OCI-LY1 (cell line): ENCODE measurements around the gene BTN3A1.
"Not testable (repeated sequence)": the region's sequence is repeated elsewhere in the genome, so short reads cannot be mapped to it uniquely, and the experiment has no call there.

Source experiments
- H2AFZ ChIP-seq: fragments of 200-600 bp; sonication (generic), shearing (Covaris generic); 2 replicates; pipeline ENCODE4 v1.6.0; 2014; ENCODE audit warnings: antibody characterized with exemption, mild to moderate bottlenecking, low read length
- H3F3A ChIP-seq: fragments of 200-600 bp; sonication (generic), shearing (Covaris generic); 2 replicates; pipeline ENCODE4 v1.6.0; 2014; ENCODE audit warnings: mild to moderate bottlenecking, antibody characterized with exemption, low read length, moderate library complexity; ENCODE audit not compliant: insufficient read depth
- H3K27ac ChIP-seq: fragments of 200-600 bp; sonication (generic); 2 replicates; pipeline ENCODE4 v1.5.1; 2014; ENCODE audit warnings: low read length, mixed run types, mild to moderate bottlenecking, low read depth; ENCODE audit not compliant: poor library complexity, severe bottlenecking
- H3K27me3 ChIP-seq: fragments of 200-600 bp; sonication (generic); 2 replicates; pipeline ENCODE4 v1.6.0; 2014; ENCODE audit warnings: antibody characterized with exemption, mild to moderate bottlenecking, low read length, moderate library complexity; ENCODE audit not compliant: insufficient read depth
- H3K36me3 ChIP-seq: fragments of 200-600 bp; sonication (generic); 2 replicates; pipeline ENCODE4 v1.6.1; 2014; ENCODE audit warnings: mild to moderate bottlenecking, antibody characterized with exemption, low read length, moderate library complexity, mixed read lengths; ENCODE audit not compliant: insufficient read depth
- H3K4me1 ChIP-seq: fragments of 200-600 bp; sonication (generic); 2 replicates; pipeline ENCODE4 v1.5.1; 2014; ENCODE audit warnings: mild to moderate bottlenecking, low read length, moderate library complexity; ENCODE audit not compliant: insufficient read depth, severe bottlenecking
- H3K4me2 ChIP-seq: fragments of 200-600 bp; sonication (generic), shearing (Covaris generic); 2 replicates; pipeline ENCODE4 v1.6.1; 2014; ENCODE audit warnings: low read length
- H3K4me3 ChIP-seq: fragments of 200-600 bp; sonication (generic); 2 replicates; pipeline ENCODE4 v1.5.1; 2014; ENCODE audit warnings: low read length, low read depth, mild to moderate bottlenecking, mixed read lengths; ENCODE audit not compliant: poor library complexity, severe bottlenecking
- H3K79me2 ChIP-seq: fragments of 200-600 bp; shearing (Covaris generic); 2 replicates; pipeline ENCODE4 v1.6.1; 2016; ENCODE audit warnings: mixed run types, low read length, mixed read lengths; ENCODE audit not compliant: insufficient read depth
- H3K9ac ChIP-seq: fragments of 200-600 bp; sonication (generic), shearing (Covaris generic); 2 replicates; pipeline ENCODE4 v1.6.1; 2014; ENCODE audit warnings: mild to moderate bottlenecking, low read length, mixed read lengths
- H3K9me2 ChIP-seq: fragments of 200-600 bp; sonication (generic), shearing (Covaris generic); 2 replicates; pipeline ENCODE4 v1.6.1; 2014; ENCODE audit warnings: low read depth, mild to moderate bottlenecking, low read length, mixed read lengths
- H3K9me3 ChIP-seq: fragments of 200-600 bp; shearing (Covaris generic); 2 replicates; pipeline ENCODE4 v1.6.1; 2014; ENCODE audit warnings: low read length, mixed read lengths
- H4K20me1 ChIP-seq: fragments of 200-600 bp; sonication (generic), shearing (Covaris generic); 2 replicates; pipeline ENCODE4 v1.6.0; 2016; ENCODE audit warnings: mild to moderate bottlenecking, low read length; ENCODE audit not compliant: insufficient read depth
- CTCF ChIP-seq: fragments of 200-600 bp; sonication (generic), shearing (Covaris generic); IDR thresholded peaks from 2 replicates; pipeline ENCODE4 v1.5.1; 2017; ENCODE audit warnings: mild to moderate bottlenecking, antibody characterized with exemption, low read length, moderate library complexity, mixed read lengths
- EZH2 ChIP-seq: fragments of 200-600 bp; sonication (generic), shearing (Covaris generic); IDR thresholded peaks from 2 replicates; pipeline ENCODE4 v1.8.0; 2017; ENCODE audit warnings: borderline replicate concordance, mixed run types, mild to moderate bottlenecking, antibody characterized with exemption, low read length, moderate library complexity, mixed read lengths

BTN3A1 gene

DNA sequence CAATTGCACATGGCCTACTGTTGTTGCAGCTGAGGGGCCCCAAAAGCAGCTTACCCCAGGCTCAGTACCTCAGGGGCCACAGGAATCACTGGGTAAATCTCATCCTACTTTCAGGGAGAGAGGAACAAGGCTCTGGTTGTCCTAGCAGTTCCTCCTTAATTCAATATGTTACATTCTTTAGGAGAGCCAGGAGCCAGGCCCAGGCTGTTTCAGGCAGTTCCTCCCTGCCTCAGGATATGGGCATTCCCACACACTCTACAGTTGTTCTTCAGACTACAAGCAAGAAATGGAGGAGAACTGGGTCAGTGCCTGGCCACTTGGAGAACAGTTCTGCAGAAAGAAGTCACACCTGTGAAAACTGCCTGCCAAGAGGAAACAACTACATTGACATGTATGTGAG lies 46.7 kb upstream of the BTN3A1 start:
- H3K9me2 ChIP-seq, result no peaks in the 10 kb centered on the region
- TF ChIP-seq EZH2 (no peak), CTCF (no peak)
- no peaks in the 10 kb centered on the region for H3K9me3 ChIP-seq
- no peak overlapping the region for H2AFZ ChIP-seq
- no peak overlapping the region for H3K27ac ChIP-seq
- H3K4me2 ChIP-seq, result no peak overlapping the region
- H4K20me1 ChIP-seq, result no peaks in the 10 kb centered on the region
- H3K4me3 ChIP-seq, result no peak overlapping the region
- no peaks in the 10 kb centered on the region for H3F3A ChIP-seq
- H3K9ac ChIP-seq, result no peak overlapping the region
- H3K79me2 ChIP-seq, result no peaks in the 10 kb centered on the region
- no peaks in the 10 kb centered on the region for H3K36me3 ChIP-seq
- H3K27me3 ChIP-seq, result no peaks in the 10 kb centered on the region; the same call in 1 of the 2 replicates
- no peaks in the 10 kb centered on the region for H3K4me1 ChIP-seq

DNA sequence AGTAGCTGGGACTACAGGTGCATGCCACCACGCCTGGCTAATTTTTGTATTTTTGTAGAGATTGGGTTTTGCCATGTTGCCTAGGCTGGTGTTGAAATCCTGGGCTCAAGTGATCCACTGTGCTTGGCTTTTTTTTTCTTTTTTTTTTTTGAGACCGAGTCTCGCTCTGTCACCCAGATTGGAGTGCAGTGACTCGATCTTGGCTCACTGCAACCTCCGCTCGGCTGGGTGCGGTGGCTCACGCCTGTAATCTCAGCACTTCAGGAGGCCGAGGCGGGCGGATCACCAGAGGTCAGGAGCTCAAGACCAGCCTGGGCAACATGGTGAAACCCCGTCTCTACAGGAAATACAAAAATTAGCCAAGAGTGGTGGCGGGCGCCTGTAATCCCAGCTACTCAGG lies 44.5 kb upstream of the BTN3A1 start:
- not testable (repeated sequence) for H3K27me3 ChIP-seq, H3K9me3 ChIP-seq, H2AFZ ChIP-seq, H3K4me1 ChIP-seq, H3K4me3 ChIP-seq, H3F3A ChIP-seq, H3K36me3 ChIP-seq, H3K9me2 ChIP-seq, H3K4me2 ChIP-seq, H3K9ac ChIP-seq, H3K27ac ChIP-seq, H4K20me1 ChIP-seq, H3K79me2 ChIP-seq

DNA sequence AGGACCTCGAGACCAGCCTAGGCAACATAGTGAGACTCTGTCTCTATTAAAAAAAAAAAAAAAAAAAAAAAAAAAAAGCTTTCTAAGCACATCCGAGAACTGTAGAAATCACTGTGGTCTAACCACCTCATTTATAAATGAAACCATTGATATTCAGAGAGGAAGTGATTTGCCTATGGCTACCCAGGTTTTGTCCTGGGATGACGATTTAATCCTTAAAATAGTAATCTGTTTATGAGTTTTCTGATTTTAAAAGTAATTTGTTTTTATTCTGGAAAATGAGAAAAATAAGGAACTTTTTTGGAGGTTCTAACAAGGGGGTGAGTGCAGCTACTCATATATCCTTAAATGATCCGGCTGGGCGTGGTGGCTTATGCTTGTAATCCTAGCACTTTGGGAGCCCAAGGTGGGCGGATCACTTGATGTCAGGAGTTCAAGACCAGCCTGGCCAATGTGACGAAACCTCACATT lies 43.5 kb upstream of the BTN3A1 start:
- Histone ChIP-seq H3F3A (no peaks in the 10 kb centered on the region), H3K79me2 (no peaks in the 10 kb centered on the region), H3K9me2 (no peaks in the 10 kb centered on the region), H3K9me3 (no peaks in the 10 kb centered on the region), H3K9ac (no peak overlapping the region), H4K20me1 (no peaks in the 10 kb centered on the region), H2AFZ (no peak overlapping the region), H3K27ac (no peak overlapping the region), H3K4me3 (no peak overlapping the region), H3K4me1 (no peaks in the 10 kb centered on the region), H3K36me3 (no peaks in the 10 kb centered on the region), H3K4me2 (no peak overlapping the region), H3K27me3 (no peaks in the 10 kb centered on the region; the same call in 1 of the 2 replicates)
- TF ChIP-seq CTCF (no peak), EZH2 (no peak)

DNA sequence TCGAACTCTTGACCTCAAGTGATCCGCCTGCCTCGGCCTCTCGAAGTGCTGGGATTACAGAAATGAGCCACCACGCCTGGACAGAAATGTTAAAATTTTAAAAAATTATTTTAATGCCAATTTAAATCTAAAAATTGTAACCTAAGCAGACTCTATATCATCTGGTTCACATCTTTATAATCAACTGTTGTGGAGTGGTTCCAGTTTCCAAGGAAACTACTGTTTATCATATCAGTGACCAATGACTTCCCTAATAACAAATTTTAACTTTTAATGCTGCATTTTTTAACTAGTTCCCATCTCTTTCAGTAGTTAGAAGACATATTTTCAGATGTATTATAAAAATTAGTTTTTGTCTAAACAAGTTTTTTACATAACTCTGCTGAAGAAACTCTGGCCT lies 42.3 kb upstream of the BTN3A1 start:
- no peaks in the 10 kb centered on the region for H3K36me3 ChIP-seq
- no peaks in the 10 kb centered on the region for H3K9me2 ChIP-seq
- H2AFZ ChIP-seq, result no peak overlapping the region
- no peak overlapping the region for H3K9ac ChIP-seq
- H3K79me2 ChIP-seq, result no peaks in the 10 kb centered on the region
- H3K4me3 ChIP-seq, result no peak overlapping the region
- H3K4me2 ChIP-seq, result no peak overlapping the region
- H4K20me1 ChIP-seq, result no peaks in the 10 kb centered on the region
- H3K4me1 ChIP-seq, result peaks cover 7% of the 10 kb centered on the region
- H3K27me3 ChIP-seq, result no peaks in the 10 kb centered on the region; the same call in 1 of the 2 replicates
- no peak for TF ChIP-seq CTCF
- TF ChIP-seq EZH2, result no peak
- H3K27ac ChIP-seq, result no peak overlapping the region
- H3F3A ChIP-seq, result no peaks in the 10 kb centered on the region
- H3K9me3 ChIP-seq, result no peaks in the 10 kb centered on the region
